GM19463 (cell line): ENCODE measurements around the gene SALL1.

Experiments used
- ATAC-seq: cut with Tn5 transposase; IDR thresholded peaks from one replicate; pipeline ENCODE4 v1.9.1; 2021; ENCODE audit warnings: mild to moderate bottlenecking, moderate library complexity; ENCODE audit not compliant: unreplicated experiment

Gene SALL1

GRCh38 chr16:51114382-51114781 is 36.7 kb downstream of the SALL1 start:
- ATAC-seq = no peak

- ATAC-seq = peak; percentile 64
Observed at GRCh38 chr16:51113236-51114125, 37.6 kb downstream of the SALL1 start.

- ATAC-seq = no peak
Observed at GRCh38 chr16:51112323-51112722, 38.7 kb downstream of the SALL1 start.

GRCh38 chr16:51111759-51112158 is 39.3 kb downstream of the SALL1 start:
- no peak for ATAC-seq

GRCh38 chr16:51110700-51111157 is 40.3 kb downstream of the SALL1 start:
- ATAC-seq = no peak

- no peak for ATAC-seq
Observed at GRCh38 chr16:51109173-51109572, 41.9 kb downstream of the SALL1 start.

GRCh38 chr16:51107742-51108141 is 43.3 kb downstream of the SALL1 start:
- ATAC-seq = no peak

GRCh38 chr16:51106535-51106934 is 44.5 kb downstream of the SALL1 start:
- no peak for ATAC-seq

GRCh38 chr16:51103590-51103989 is 47.5 kb downstream of the SALL1 start:
- no peak for ATAC-seq

- no peak for ATAC-seq
Observed at GRCh38 chr16:51097729-51098128, 53.3 kb downstream of the SALL1 start.

GRCh38 chr16:51095890-51096626 is 55.0 kb downstream of the SALL1 start:
- no peak for ATAC-seq

GRCh38 chr16:51095084-51095881 is 55.8 kb downstream of the SALL1 start:
- no peak for ATAC-seq

GRCh38 chr16:51093726-51094280 is 57.3 kb downstream of the SALL1 start:
- no peak for ATAC-seq
